IPS-18a (cell line): ENCODE results near the gene TNFRSF1A.

Experiments used
- H3K27ac ChIP-seq: one replicate; pipeline ENCODE4 v1.5.1; 2013; ENCODE audit warnings: low read length
- H3K27me3 ChIP-seq: one replicate; pipeline ENCODE4 v1.6.1; 2013; ENCODE audit warnings: mild to moderate bottlenecking, low read length; ENCODE audit not compliant: control insufficient read depth, insufficient read depth
- H3K36me3 ChIP-seq: one replicate; pipeline ENCODE4 v1.6.1; 2013; ENCODE audit warnings: low read depth, low read length; ENCODE audit not compliant: control insufficient read depth
- H3K4me1 ChIP-seq: one replicate; pipeline ENCODE4 v1.6.1; 2013; ENCODE audit warnings: low read depth, low read length; ENCODE audit not compliant: control insufficient read depth
- H3K4me3 ChIP-seq: one replicate; pipeline ENCODE4 v1.5.1; 2013; ENCODE audit warnings: low read length
- H3K9ac ChIP-seq: one replicate; pipeline ENCODE4 v1.6.1; 2013; ENCODE audit warnings: mild to moderate bottlenecking, low read length, moderate library complexity
- H3K9me3 ChIP-seq: one replicate; pipeline ENCODE4 v1.6.1; 2013; ENCODE audit warnings: low read depth, low read length; ENCODE audit not compliant: control insufficient read depth

TNFRSF1A gene

DNA sequence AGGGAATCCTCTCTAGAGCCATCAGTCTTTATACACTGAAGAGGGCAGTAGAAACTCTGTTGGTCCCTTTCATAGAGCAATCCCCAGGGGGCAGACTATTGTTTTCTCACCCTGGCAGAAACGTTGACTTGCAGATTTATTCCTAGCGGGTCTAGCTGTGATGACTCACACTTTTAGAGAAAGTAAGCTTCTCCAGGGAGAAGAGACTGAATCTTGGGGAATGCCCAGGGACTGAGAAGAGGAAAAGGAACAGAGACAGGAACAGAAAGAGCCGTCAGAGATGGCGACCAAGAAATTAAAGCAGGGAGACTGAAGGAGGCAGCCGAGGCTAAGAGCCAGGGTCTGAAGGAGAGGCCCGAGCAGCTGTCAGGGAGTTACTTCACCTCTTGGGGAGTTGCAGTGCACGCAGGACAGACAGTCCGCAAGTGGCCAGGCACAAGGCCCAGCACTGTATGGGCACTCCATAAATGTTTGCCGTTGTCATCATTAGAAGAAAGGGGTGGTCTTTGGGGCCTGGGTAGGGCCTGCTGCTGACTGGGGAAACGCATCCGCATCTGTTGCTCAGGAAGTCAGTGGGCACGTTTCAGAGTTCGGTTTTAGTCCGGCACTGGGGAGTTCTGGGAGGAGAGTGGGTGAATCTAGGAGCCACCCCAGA, 18.4 kb downstream of the TNFRSF1A start:
- Histone ChIP-seq H3K27me3 (no peaks in the 10 kb centered on the region), H3K9me3 (no peaks in the 10 kb centered on the region), H3K27ac (peak overlapping the region; percentile 86), H3K4me1 (peaks cover 49% of the 10 kb centered on the region), H3K36me3 (peaks cover 20% of the 10 kb centered on the region), H3K4me3 (peak overlapping the region; percentile 38), H3K9ac (peak overlapping the region; percentile 72)

DNA sequence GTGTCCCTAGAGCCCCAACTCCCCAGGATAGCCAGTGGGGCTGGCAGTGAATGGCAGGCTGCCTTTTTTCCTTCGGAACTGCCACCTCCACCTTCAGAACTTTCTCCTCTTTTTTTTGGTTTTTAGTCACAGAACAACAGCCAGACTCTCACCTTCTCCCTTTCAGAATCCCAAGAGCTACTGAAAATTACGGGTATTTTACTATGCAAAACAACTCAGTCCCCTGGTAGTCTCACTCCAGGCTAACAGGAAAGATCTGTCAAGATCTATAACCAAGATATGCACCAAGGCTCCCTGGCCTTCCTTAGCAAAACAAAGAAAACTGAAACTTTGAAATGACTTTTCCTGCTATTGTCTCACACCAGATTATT, 18.9 kb downstream of the TNFRSF1A start:
- Histone ChIP-seq H3K27me3 (no peaks in the 10 kb centered on the region), H3K9ac (peak overlapping the region; percentile 33), H3K36me3 (peaks cover 14% of the 10 kb centered on the region), H3K9me3 (no peaks in the 10 kb centered on the region), H3K27ac (peak overlapping the region; percentile 67), H3K4me1 (peaks cover 47% of the 10 kb centered on the region), H3K4me3 (peak overlapping the region; percentile 28)

- Histone ChIP-seq H3K27ac (peak overlapping the region; percentile 8), H3K4me3 (no peak overlapping the region), H3K4me1 (peaks cover 44% of the 10 kb centered on the region), H3K9ac (no peak overlapping the region), H3K9me3 (no peaks in the 10 kb centered on the region), H3K36me3 (peaks cover 13% of the 10 kb centered on the region), H3K27me3 (no peaks in the 10 kb centered on the region)
Measured at GRCh38 chr12:6322352-6322751, 19.5 kb downstream of the TNFRSF1A start.

DNA sequence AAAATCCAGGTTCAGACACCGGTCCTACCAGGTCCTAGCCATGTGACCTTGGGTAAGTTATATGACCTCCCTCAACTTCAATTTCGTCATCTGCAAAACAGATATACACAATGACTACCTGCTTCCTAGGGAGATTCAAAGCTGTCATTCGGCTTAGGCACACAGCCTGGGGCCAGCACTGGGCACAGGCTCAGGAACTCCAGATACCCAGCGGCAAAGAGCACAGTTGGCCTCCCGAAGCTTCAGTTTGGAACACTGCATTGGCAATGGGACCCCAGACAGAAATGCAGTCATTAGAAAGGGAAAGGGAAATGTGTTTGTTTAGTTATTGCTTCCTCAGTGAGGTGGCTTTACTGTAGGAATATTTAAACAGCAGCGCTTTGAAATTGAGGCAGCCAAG, 20.0 kb downstream of the TNFRSF1A start:
- Histone ChIP-seq H3K9me3 (no peaks in the 10 kb centered on the region), H3K9ac (no peak overlapping the region), H3K36me3 (peaks cover 13% of the 10 kb centered on the region), H3K4me1 (peaks cover 41% of the 10 kb centered on the region), H3K27ac (peak overlapping the region; percentile 8), H3K27me3 (no peaks in the 10 kb centered on the region), H3K4me3 (no peak overlapping the region)

- Histone ChIP-seq H3K27me3 (no peaks in the 10 kb centered on the region), H3K27ac (no peak overlapping the region), H3K9ac (no peak overlapping the region), H3K9me3 (no peaks in the 10 kb centered on the region), H3K36me3 (peaks cover 13% of the 10 kb centered on the region), H3K4me1 (peaks cover 23% of the 10 kb centered on the region), H3K4me3 (no peak overlapping the region)
Measured at GRCh38 chr12:6319446-6319845, 22.4 kb downstream of the TNFRSF1A start.

DNA sequence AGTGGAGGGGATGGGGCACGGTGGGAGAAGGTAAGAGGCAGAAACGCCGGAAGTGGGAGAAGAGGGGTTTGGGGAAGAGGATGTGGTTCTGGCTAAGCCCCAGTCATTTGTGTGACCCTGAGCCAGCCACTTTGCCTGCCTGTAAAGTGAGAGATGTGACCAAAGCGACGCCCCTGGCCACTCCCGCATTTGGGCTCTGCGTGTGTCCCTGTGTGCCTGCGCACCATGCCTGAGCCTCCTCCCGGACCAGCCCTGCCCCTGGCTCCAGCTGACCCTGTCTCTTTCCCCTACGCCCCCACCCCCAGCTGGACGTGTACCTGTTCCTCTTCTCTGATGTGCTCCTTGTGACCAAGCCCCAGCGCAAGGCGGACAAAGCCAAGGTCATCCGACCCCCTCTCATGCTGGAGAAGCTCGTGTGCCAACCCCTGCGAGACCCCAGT, 23.4 kb downstream of the TNFRSF1A start:
- H3K9ac ChIP-seq, result no peak overlapping the region
- no peak overlapping the region for H3K4me3 ChIP-seq
- H3K36me3 ChIP-seq, result peaks cover 17% of the 10 kb centered on the region
- no peaks in the 10 kb centered on the region for H3K9me3 ChIP-seq
- no peaks in the 10 kb centered on the region for H3K27me3 ChIP-seq
- no peak overlapping the region for H3K27ac ChIP-seq
- H3K4me1 ChIP-seq, result peaks cover 16% of the 10 kb centered on the region

GRCh38 chr12:6317693-6318439, 24.0 kb downstream of the TNFRSF1A start:
- Histone ChIP-seq H3K36me3 (peaks cover 21% of the 10 kb centered on the region), H3K4me1 (peaks cover 14% of the 10 kb centered on the region), H3K27ac (no peak overlapping the region), H3K4me3 (no peak overlapping the region), H3K9me3 (no peaks in the 10 kb centered on the region), H3K27me3 (no peaks in the 10 kb centered on the region), H3K9ac (no peak overlapping the region)

- H3K27me3 ChIP-seq, result no peaks in the 10 kb centered on the region
- no peak overlapping the region for H3K27ac ChIP-seq
- H3K4me3 ChIP-seq, result no peak overlapping the region
- peaks cover 21% of the 10 kb centered on the region for H3K36me3 ChIP-seq
- no peak overlapping the region for H3K9ac ChIP-seq
- peaks cover 9% of the 10 kb centered on the region for H3K4me1 ChIP-seq
- no peaks in the 10 kb centered on the region for H3K9me3 ChIP-seq
Measured at GRCh38 chr12:6316921-6317692, 24.8 kb downstream of the TNFRSF1A start.

DNA sequence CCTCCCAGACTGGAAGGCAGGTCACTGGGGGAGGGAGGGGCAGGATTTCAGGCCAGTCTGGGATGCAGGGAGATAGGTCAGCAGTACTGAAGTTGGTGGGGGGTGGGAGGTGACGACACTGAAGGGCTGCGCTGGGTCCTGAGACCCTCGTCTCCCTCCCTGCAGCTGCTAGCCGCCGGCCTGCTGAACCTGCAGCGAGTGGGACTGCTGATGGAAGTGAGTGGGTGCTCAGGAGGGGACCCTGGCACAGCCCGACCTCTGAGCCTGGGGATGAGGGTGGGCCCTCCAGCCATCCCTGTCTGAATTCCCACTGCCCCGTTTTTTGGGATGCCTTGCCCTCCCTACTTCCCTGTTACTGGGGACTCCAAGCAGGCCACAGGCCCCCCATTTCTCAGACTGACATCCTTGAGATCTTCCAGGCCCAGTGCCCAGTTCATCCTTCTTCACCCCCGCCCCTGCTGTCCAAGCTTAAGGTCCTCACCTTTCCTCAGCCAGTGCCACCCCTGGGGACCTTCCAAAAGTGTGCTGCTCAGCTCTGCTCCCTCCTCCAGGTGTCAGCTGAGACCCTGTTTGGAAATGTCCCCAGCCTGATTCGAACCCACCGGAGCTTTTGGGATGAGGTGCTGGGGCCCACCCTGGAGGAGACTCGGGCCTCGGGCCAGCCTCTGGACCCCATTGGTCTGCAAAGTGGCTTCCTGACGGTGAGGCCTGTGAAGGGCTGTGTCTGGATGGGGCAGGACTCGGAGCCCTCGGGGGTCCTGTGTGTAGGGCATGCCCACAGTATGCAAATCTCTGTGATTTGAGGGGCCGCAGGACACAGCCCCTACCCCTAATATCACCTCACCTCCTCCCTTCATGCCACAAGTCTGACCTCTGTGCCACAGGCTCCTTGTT, 25.9 kb downstream of the TNFRSF1A start:
- no peak overlapping the region for H3K9ac ChIP-seq

GRCh38 chr12:6315184-6315583, 26.7 kb downstream of the TNFRSF1A start:
- H3K36me3 ChIP-seq, result peaks cover 20% of the 10 kb centered on the region
- H3K27me3 ChIP-seq, result peaks cover 4% of the 10 kb centered on the region
- H3K4me3 ChIP-seq, result no peak overlapping the region
- H3K9me3 ChIP-seq, result no peaks in the 10 kb centered on the region
- H3K27ac ChIP-seq, result no peak overlapping the region
- peaks cover 10% of the 10 kb centered on the region for H3K4me1 ChIP-seq
- no peak overlapping the region for H3K9ac ChIP-seq

More for the DNA sequence above, 25.9 kb downstream of the TNFRSF1A start:
- peaks cover 10% of the 10 kb centered on the region for H3K4me1 ChIP-seq
- no peak overlapping the region for H3K4me3 ChIP-seq
- H3K27me3 ChIP-seq, result peaks cover 3% of the 10 kb centered on the region
- no peaks in the 10 kb centered on the region for H3K9me3 ChIP-seq
- peaks cover 21% of the 10 kb centered on the region for H3K36me3 ChIP-seq
- H3K27ac ChIP-seq, result no peak overlapping the region

GRCh38 chr12:6314776-6315175, 27.1 kb downstream of the TNFRSF1A start:
- Histone ChIP-seq H3K27ac (no peak overlapping the region), H3K9ac (no peak overlapping the region), H3K4me1 (peaks cover 10% of the 10 kb centered on the region), H3K36me3 (peaks cover 16% of the 10 kb centered on the region), H3K4me3 (no peak overlapping the region), H3K27me3 (peaks cover 8% of the 10 kb centered on the region), H3K9me3 (no peaks in the 10 kb centered on the region)
